HepG2 (cell line): ENCODE data around the gene CUEDC2. TPM values are rescaled to one million over a fixed set of nuclear protein-coding genes. Genes with fewer than 3 reads are reported as not detected.

Source experiments
- ATF2 ChIP-seq: sonication (generic); formaldehyde crosslinking; IDR thresholded peaks from 2 replicates; pipeline ENCODE4 v1.4.0; 2020; ENCODE audit warnings: missing genetic modification reagents
- CBX5 ChIP-seq: sonication (generic); formaldehyde crosslinking; IDR thresholded peaks from 2 replicates; pipeline ENCODE4 v1.4.0; 2020; ENCODE audit warnings: missing genetic modification reagents, borderline replicate concordance
- CENPT ChIP-seq: sonication (generic); formaldehyde crosslinking; IDR thresholded peaks from 2 replicates; pipeline ENCODE4 v1.8.0; 2022; ENCODE audit warnings: low read depth, mild to moderate bottlenecking, moderate library complexity, missing genetic modification reagents
- DR1 ChIP-seq: sonication (generic); formaldehyde crosslinking; IDR thresholded peaks from 2 replicates; pipeline ENCODE4 v1.8.0; 2021; ENCODE audit warnings: mild to moderate bottlenecking, missing genetic modification reagents, inconsistent platforms
- FIP1L1 ChIP-seq: fragments of 200-400 bp; formaldehyde crosslinking; IDR thresholded peaks from 2 replicates; pipeline ENCODE4 v1.6.1; 2018; ENCODE audit warnings: low read depth, mild to moderate bottlenecking, low read length, moderate library complexity, borderline replicate concordance; ENCODE audit not compliant: insufficient read depth
- GABPB1 ChIP-seq: IDR thresholded peaks from 2 replicates; pipeline ENCODE4 v1.6.1; 2016; ENCODE audit warnings: mild to moderate bottlenecking, missing genetic modification reagents, moderate library complexity, missing compliant biosample characterization
- GLMP ChIP-seq: sonication (generic); formaldehyde crosslinking; IDR thresholded peaks from 2 replicates; pipeline ENCODE4 v1.9.0; 2021; ENCODE audit warnings: missing genetic modification reagents, mild to moderate bottlenecking, borderline replicate concordance
- MBNL3 ChIP-seq: fragments of 250-450 bp; sonication (Bioruptor Pico); conservative IDR thresholded peaks from 2 replicates; pipeline ENCODE4 v1.8.0; 2022; ENCODE audit warnings: mild to moderate bottlenecking, inconsistent platforms
- MYNN ChIP-seq: sonication (generic); formaldehyde crosslinking; IDR thresholded peaks from 2 replicates; pipeline ENCODE4 v1.4.0; 2020; ENCODE audit warnings: mild to moderate bottlenecking, low read depth, missing genetic modification reagents
- RBM22 ChIP-seq: fragments of 200-400 bp; formaldehyde crosslinking; optimal IDR thresholded peaks from 2 replicates; pipeline ENCODE3; 2017; ENCODE audit warnings: mild to moderate bottlenecking, low read length, moderate library complexity
- REST ChIP-seq, 2 experiments: IDR thresholded peaks; 2 replicates each; pipeline ENCODE4 v1.6.1; 2011 to 2012; ENCODE audit warnings: low read length in 2 of 2, borderline replicate concordance in 1 of 2, low read depth in 1 of 2, mild to moderate bottlenecking in 1 of 2, moderate library complexity in 1 of 2
- SMC3 ChIP-seq: IDR thresholded peaks from 2 replicates; pipeline ENCODE4 v1.6.1; 2011; ENCODE audit warnings: low read length, improper control_type of control experiment
- TBX3 ChIP-seq: fragments of 450-650 bp; IDR thresholded peaks from 2 replicates; pipeline ENCODE4 v1.6.1; 2017; ENCODE audit warnings: antibody characterized with exemption, mild to moderate bottlenecking, inconsistent platforms, borderline replicate concordance
- TEAD2 ChIP-seq: sonication (generic); formaldehyde crosslinking; IDR thresholded peaks from 2 replicates; pipeline ENCODE4 v1.9.0; 2021; ENCODE audit warnings: missing genetic modification reagents
- ZBTB42 ChIP-seq: sonication (generic); formaldehyde crosslinking; IDR thresholded peaks from 2 replicates; pipeline ENCODE4 v1.5.0; 2020; ENCODE audit warnings: mild to moderate bottlenecking, missing genetic modification reagents
- ZNF180 ChIP-seq: sonication (generic); formaldehyde crosslinking; IDR thresholded peaks from 2 replicates; pipeline ENCODE4 v1.4.0; 2020; ENCODE audit warnings: low read depth, missing genetic modification reagents, borderline replicate concordance
- ZNF256 ChIP-seq: sonication (generic); formaldehyde crosslinking; conservative IDR thresholded peaks from 2 replicates; pipeline ENCODE4 v1.4.0; 2020; ENCODE audit warnings: missing genetic modification reagents
- ZNF3 ChIP-seq: IDR thresholded peaks from 2 replicates; pipeline ENCODE4 v1.7.0; 2017; ENCODE audit warnings: inconsistent platforms
- ZNF550 ChIP-seq: sonication (generic); formaldehyde crosslinking; IDR thresholded peaks from 2 replicates; pipeline ENCODE4 v1.4.0; 2020; ENCODE audit warnings: mild to moderate bottlenecking, missing genetic modification reagents, borderline replicate concordance
- ZNF576 ChIP-seq: sonication (generic); formaldehyde crosslinking; IDR thresholded peaks from 2 replicates; pipeline ENCODE4 v1.4.0; 2020; ENCODE audit warnings: mild to moderate bottlenecking, missing genetic modification reagents
- ZNF709 ChIP-seq: sonication (generic); formaldehyde crosslinking; IDR thresholded peaks from 2 replicates; pipeline ENCODE4 v1.5.0; 2020; ENCODE audit warnings: mild to moderate bottlenecking, missing genetic modification reagents
- polyA plus RNA-seq, 8 experiments: library from polyadenylated mRNA; depleted of rRNA in 3 of 8; stranded (reverse) in 7 of 8; unstranded in 1 of 8; fragments of >200 nt; fragmentation: Illumina TruSeq in 4 of 8; extraction: Trizol in 4 of 8; gene quantifications; 2 replicates each; pipeline versions ENCODE4 v1.2.1 to v1.2.3, GENCODE V29; 2011 to 2016; ENCODE audit warnings: low read depth in 4 of 8, missing spikeins in 1 of 8, mixed read lengths in 1 of 8; ENCODE audit not compliant: insufficient read depth in 1 of 8
- total RNA-seq, 5 experiments: library from RNA; depleted of rRNA; stranded (reverse); fragments of >200 nt; fragmentation: Illumina TruSeq; extraction: Trizol; gene quantifications; 2 replicates each; pipeline ENCODE4 v1.2.3, GENCODE V29; 2016; ENCODE audit warnings: low read depth in 1 of 5
- TF ChIP-seq, protein P1 (sequence below): sonication (generic); formaldehyde crosslinking; IDR thresholded peaks from 2 replicates; pipeline ENCODE4 v1.4.0; 2020; ENCODE audit warnings: missing genetic modification reagents, mild to moderate bottlenecking, borderline replicate concordance

The CUEDC2 gene
- total and polyA plus RNA-seq, 2 of the 13 experiments (the other 11 are each of a cell fraction or from before 2014, with no cell fraction given): 13.1 to 18.4 TPM

DNA sequence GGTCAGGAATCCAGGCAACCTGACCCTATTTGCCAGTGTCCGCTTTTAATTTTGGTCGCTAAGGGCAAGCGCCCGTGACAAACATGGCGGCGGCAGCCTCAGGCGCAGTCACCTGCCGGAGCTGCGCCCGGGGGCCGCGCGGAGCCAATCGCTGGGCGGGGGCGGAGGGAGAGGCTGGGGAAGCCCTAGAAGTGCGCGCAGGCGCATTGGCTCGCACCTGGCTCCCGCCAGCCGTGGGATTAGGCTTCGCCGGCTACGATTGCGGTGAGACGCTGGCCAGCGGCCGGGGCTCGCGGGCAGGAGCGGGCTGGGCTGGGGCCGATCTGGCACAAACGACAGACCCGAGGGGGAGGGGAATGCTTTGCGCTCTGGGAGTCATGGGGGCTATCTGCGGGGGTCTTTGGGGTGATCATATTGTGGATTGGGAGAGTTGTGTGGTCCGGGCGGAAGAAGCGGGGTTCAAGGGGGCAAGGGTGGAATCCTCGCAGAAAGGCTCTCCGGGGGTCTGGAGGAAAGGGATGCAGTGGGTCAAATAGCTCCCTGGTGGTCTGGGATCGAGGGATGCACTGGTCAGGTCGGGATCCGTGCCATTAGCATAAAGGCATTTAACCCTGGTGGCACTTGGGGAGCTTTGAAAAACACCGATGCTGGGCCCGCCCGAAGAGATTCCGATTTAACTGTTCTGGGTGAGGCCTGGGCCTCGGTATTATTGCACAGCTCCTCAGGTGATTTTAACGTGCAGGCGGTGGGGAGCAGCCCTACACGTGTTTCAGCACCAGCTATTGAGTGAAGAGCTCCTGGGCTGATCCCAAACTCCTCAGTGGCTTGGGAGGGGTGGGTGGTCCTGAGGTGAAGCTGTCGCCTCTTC lies 29.0 kb upstream of the CUEDC2 start (continued):
- TF ChIP-seq CENPT (CRISPR knock-in tag) (no peak), SMC3 (no peak), ZNF3 (no peak), FIP1L1 (no peak), TBX3 (0 out of 2 replicates have a peak, but pooled peaks have one; percentile 46), ZNF550 (no peak), ZNF709 (no peak), TEAD2 (CRISPR knock-in tag) (no peak), MYNN (CRISPR knock-in tag) (no peak), CBX5 (CRISPR knock-in tag) (no peak), GLMP (CRISPR knock-in tag) (no peak), DR1 (no peak), MBNL3 (CRISPR knock-in tag) (no peak), ZNF180 (CRISPR knock-in tag) (no peak), ZBTB42 (no peak), REST (IDR thresholded peaks at IDR 0.05; ENCODE audit: borderline replicate concordance in 1 of 2, low read depth in 1 of 2, low read length in 2 of 2) (peak; percentile 26 to 88), GABPB1 (CRISPR knock-in tag) (peak; percentile 90), ATF2 (CRISPR knock-in tag) (no peak), ZNF256 (no peak), ZNF576 (CRISPR knock-in tag) (no peak), RBM22 (no peak)
- TF ChIP-seq, protein P1, sequence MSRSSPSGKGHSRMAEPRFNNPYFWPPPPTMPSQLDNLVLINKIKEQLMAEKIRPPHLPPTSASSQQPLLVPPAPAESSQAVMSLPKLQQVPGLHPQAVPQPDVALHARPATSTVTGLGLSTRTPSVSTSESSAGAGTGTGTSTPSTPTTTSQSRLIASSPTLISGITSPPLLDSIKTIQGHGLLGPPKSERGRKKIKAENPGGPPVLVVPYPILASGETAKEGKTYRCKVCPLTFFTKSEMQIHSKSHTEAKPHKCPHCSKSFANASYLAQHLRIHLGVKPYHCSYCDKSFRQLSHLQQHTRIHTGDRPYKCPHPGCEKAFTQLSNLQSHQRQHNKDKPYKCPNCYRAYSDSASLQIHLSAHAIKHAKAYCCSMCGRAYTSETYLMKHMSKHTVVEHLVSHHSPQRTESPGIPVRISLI: peak; percentile 47; the same call in 1 of the 2 replicates
